ENCODE results near the gene FBXO47.

Gene FBXO47

DNA sequence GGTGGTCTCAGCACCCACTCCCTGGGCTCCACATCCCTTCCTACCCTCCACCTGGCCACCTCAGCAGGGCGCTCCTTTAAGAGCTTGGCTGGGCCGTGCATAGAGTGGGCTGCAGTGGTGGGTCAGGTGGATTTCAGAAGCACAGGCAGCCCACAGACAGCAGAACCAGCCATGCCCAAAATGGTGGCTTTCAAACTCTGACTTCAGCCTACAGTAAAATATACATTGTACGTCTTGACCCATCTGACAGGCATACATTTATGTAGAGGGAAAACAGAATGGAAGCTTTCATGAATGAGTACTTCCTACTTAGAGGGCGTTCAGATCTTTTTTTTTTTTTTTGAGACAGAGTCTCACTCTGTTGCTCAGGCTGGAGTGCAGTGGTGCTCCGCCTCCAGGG, 67.8 kb downstream of the FBXO47 start:
- DNase-seq = no peak

DNA sequence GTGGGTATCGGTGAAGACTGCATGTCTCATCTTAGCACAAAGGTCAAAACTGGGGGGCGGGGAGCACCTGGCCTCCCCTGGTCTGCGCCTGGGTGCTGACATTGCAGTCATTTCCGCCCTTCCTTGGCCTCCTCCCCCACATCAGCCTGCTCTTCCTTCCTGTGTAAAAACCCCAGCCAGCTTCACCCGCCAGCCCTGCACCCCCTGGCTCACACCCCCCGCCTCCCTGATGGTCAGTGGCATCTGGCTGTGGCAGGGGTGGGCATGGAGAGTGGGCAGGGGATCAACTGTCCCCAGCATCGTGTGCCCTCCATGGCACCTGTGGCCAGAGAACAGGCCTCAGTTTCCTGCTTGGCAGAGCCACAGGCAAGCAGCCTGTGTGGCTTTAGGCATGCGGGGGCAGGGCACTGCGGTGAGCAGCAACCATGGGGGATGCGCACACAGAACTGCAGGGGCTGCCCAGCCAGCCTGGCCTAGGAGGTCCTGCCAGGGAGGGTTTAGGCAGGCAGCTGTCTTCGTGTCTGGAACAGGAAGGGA, 68.3 kb downstream of the FBXO47 start:
- DNase-seq = no peak

DNA sequence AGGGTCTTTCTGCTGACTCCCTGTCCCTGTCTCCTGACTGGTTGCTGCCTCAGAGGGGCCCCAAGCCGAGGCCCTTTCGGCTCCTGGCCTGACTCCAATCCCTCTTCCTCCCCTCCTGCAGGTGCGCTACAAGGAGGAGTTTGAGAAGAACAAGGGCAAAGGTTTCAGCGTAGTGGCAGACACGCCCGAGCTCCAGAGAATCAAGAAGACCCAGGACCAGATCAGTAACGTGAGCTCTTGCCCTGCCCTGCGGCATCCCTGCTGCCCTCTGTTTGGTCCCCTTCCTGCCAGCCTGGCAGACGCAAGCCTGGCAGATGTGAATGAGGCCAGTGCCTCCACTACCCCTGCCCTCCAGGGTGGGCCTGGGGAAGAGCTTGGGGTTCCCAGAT, 68.9 kb downstream of the FBXO47 start:
- DNase-seq = no peak

DNA sequence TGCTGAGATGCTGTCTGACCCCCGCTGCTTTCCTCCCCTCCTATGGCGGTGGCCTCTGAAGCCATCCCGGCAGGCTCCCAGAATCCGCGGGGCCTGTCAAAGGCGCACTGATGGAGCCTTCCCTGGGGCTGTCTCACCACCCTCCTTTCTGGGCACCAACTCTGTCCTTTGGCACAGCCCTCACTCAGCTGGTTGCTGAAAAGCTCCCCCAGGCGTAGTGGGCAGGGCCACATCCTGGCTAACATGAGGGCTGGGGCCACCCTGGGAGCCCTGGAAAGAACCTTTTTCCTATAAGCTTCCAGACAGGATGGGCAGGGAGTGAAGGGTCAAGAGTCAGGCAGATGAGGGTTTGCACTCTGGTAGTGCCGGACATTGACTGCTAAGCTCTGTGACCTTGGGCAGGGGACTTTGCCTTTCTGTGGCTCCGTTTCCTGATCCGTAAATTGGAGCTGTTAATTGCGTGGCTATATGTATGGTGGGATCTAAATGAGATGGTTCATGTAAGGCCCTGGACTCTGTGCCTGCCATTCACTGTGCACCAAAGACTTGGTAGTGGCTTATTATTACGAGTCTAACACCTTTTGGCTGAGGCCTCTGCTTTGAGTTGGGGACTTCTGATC, 69.4 kb downstream of the FBXO47 start:
- no peak for DNase-seq

DNA sequence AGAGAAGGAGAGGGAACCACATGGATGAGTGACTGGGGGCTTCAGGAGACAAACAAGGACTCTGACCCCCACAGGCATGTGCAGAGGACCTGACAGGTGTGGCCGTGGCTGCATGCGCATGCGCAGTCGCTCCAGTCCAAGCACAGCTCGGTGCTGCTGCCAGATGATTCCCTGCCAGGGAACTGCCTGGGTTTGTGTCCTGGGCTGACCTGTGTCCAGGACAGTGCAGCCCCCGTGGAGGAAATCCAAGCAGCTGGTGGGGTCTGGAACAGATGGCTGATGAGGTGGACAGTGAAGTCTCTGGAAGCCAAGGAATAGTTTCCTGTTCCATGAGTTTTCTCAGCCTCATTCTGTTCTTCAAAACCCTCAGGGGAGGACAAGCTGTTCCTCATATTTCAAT, 70.0 kb downstream of the FBXO47 start:
- no peak for DNase-seq

DNA sequence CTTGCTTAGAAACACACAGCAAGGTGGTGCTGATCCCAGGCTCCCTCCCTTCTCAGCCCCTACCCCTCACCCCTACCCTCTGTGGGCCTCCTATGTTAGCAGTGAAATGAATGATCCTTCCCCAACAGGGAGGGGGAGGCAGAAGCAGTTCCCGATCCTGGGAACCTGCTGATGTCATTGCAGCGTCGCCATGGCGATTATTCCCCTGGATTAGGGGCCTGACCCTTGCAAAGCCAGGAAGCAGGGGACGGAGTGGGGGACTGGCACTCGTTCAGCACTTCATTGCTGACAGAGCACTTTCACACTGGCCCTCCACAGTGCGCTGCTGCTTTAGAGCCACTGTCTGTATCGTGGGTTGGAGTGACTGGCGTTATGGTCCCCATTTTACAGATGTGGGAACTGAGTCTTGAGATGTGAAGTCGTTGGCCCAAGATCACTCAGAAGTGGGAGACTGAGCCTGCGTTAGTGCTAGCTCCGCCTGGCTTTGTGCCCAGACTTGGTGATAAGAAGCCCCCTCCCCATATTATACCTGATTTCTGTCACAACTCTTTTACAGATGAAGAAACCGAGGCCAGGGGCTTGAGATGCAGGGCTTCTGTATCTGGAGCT, 70.8 kb downstream of the FBXO47 start:
- no peak for DNase-seq

DNA sequence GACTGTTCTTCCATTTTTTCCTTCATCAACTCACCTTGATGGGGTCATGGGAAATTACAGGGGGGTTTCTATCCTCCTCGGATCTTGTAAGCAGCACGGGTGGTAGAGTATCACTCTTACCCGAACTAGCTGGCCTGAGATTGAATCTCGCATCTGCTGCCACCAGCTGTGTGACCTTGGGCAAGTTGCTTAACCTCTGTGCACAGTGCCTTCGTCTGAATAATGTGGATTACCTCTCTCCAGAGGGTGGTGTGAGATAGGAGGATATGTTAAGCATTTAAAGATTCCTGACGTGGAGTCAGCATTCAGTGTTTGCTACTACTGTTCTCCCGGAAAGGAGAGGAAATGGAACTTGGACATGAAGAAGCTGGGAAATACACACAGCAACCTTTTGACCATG, 72.9 kb downstream of the FBXO47 start:
- DNase-seq = no peak

DNA sequence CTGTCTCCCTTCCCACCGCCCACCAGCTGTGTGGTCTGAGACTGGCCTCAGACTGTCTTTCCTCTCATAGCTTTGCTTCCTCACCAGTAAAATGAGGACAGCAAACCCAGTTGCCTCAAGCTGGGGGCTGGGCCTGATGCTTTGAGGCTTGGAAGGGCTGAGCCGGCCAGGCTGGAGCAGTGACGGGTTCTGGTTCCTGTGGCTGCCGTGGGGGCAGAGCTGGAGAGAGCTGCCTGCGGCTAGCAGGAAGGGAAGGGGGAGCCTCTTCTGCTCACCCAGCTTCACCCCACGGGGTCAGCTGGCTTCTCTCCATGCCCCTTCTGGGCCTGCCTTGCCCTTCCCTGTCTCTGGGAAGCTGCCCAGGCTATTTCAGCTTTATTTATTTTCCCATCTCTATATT, 73.6 kb downstream of the FBXO47 start:
- no peak for DNase-seq

DNA sequence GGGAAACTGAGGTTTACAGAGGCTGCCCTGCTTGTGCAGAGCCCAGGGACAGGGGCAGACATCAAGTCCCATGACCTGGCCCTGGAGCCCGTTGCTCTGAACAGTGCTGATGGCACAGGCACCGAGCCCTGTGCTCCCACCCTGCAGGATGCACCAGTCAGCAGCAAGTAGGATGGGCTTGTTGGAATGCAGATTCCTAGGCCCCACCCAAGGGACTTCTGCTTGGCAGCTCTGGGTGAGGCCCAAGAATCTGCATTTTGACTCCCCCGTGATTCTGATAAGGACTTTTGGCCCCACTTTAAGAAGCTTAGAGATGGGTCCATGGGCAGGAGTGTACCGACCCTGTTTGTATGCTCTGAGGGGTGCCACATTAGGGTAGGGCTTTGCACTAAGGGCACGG, 74.1 kb downstream of the FBXO47 start:
- no peak for DNase-seq

DNA sequence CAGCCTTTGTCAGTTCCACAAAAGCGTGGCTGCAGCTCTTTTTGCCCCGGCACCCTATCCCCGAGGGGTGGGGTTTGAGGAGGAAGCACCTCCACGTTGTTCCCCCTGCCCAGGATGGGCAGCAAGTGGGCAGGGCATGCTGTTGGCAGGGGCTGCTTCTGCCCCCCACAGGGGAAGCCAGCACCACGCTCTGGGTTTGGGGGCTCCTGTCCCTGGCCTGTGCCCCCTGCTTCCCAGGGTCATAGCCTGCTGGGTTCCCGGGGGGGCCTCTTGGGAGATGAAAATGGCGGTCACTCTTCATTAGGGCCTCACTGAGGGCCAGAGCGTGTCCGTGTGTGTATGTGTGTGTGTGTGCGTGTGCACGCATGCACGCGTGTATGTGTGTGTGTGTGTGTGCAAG, 74.6 kb downstream of the FBXO47 start:
- DNase-seq = no peak

DNA sequence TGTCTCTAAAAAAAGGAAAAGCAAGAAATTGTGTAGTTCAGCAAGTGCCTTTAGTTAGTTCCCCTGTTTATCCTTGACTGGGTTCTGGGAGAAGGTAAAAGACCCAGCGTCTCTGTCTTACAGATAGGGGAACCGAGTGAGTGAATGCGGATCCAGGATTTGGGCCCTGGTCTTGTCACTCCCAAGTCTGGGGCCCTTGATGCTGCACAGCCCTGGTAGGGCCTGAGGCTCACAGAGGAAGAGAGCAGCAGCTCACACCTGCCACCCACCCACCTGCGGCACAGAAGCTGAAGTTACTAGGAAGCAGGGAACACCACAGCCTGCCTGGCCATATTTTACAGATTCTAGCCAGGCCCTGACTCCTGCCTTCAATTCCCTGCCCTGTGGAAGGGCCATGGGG, 75.1 kb downstream of the FBXO47 start:
- no peak for DNase-seq

DNA sequence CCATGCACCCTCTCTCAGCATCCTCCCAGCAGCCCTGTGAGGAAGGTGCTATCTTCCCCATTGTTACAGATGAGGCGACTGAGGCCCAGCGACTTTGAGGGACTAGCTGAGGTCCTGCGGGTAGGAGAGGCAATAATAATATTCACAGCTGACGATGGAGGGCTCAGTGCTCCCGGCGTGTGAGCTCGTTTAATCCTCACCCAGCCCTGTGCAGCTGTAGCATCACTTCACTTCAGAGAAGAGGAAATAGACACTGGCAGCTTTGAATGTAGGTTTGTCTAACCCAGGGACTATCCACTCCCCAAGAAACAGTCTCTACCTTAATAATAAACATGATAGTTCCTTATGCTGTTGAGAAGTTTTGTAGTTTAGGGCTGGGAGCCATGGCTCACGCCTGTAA, 75.8 kb downstream of the FBXO47 start:
- DNase-seq = no peak

DNA sequence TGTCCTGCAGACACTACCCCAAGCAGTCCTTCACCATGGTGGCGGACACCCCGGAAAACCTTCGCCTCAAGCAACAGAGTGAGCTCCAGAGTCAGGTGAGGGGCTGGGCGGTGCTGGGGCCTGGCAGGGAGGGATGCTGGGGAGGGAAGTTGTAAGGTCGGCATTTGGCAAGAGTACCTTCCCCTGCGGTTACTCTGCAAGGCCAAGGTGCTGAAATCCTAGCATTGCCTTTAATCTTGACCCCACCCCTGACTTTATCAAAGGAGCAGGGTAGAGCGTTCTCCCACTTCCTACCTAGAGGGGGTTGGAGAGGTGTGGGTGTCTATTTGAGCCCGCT, 76.8 kb downstream of the FBXO47 start:
- DNase-seq = no peak

DNA sequence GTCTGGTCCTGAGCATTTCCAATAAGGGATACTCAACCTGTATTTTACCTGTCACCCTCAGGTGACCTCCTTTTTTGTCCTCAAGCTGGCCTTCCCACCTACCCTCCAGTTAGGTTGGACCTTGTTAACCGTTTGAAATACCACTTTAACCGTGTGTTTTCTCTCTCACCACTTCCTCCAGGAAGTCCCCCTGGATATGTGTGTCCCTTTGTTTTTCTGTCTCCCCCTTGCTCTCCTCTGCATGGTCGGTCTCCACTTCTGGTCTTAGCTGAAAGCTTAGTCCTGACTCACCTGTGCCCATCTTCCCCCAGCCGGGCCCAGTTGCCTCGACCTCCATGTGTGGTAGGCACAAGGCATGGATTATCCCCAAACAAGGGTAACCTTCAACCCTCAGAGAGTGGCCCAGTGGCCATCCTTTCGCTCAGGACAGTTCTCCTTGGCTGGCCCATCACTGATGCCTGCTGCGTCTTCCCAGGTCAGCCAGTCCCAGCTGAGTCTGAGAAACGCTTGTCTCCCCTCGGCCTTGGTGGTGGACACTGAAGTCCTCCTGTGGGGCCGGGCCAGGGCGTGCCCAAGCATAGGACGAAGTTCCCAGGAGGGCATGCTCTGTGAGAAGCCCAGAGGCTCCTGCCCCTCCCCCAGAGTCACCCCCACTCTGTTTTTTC, 77.3 kb downstream of the FBXO47 start:
- DNase-seq = no peak

DNA sequence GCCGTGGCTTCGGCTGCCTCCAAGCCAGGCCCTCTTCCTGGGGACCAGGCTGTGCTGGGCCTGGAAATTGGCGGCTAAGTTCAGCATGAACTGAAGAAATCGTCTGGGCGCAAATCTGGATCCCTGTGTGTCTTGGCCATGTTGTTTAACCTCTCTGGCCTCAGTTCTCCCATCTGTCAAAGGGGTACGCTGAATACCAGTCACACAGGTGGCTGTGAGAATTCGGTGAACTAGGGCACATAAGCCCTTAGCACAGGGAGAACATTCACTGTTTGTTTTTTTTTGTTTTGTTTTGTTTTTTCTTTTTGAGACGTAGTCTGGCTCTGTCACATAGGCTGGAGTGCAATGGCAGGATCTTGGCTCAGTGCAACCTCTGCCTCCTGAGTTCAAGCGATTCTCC, 78.4 kb downstream of the FBXO47 start:
- DNase-seq = no peak

DNA sequence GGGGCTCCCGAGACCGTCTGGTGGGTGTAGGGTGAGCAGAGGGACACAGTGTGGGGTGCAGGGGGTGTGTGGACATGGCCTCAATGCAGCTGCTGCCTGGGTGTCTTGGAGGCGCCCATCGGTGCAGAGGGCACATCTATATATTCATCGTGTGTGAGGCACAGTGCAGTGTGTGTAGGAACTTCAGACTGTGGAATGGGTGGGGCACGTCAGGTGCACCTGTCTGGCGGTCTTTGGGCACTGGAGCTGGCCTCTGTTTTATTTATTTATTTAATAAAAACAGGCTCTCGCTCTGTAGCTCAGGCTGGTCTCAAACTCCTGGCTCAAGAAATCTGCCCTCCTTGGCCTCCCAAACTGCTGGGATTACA, 80.6 kb downstream of the FBXO47 start:
- no peak for DNase-seq

Measured in NCI-H1092 treated with DMSO at 0.1 percent for 48 hours (cell line).